ENCODE results near the gene DOK3.

Gene DOK3

GRCh38 chr5:177469750-177470525 is 39.7 kb downstream of the DOK3 start:
- no peak for TF ChIP-seq CTCF (conservative IDR thresholded peaks at IDR 0.05; ENCODE audit: low read depth, low read length)
- H3K4me3 ChIP-seq (ENCODE audit: low read length): no peak overlapping the region
- DNase-seq (ENCODE audit: low read depth): no peak

GRCh38 chr5:177468685-177469628 is 40.7 kb downstream of the DOK3 start:
- TF ChIP-seq CTCF (conservative IDR thresholded peaks at IDR 0.05; ENCODE audit: low read depth, low read length): no peak
- DNase-seq (ENCODE audit: low read depth): no peak
- H3K4me3 ChIP-seq (ENCODE audit: low read length): no peak overlapping the region

GRCh38 chr5:177468329-177468684 is 41.3 kb downstream of the DOK3 start:
- H3K4me3 ChIP-seq (ENCODE audit: low read length): no peak overlapping the region
- TF ChIP-seq CTCF (conservative IDR thresholded peaks at IDR 0.05; ENCODE audit: low read depth, low read length): no peak
- no peak for DNase-seq (ENCODE audit: low read depth)

- DNase-seq (ENCODE audit: low read depth): no peak
- TF ChIP-seq CTCF (conservative IDR thresholded peaks at IDR 0.05; ENCODE audit: low read depth, low read length): no peak
- H3K4me3 ChIP-seq (ENCODE audit: low read length): no peak overlapping the region
Measured at GRCh38 chr5:177467436-177467835, 42.2 kb downstream of the DOK3 start.

GRCh38 chr5:177466861-177467260 is 42.8 kb downstream of the DOK3 start:
- TF ChIP-seq CTCF (conservative IDR thresholded peaks at IDR 0.05; ENCODE audit: low read depth, low read length): no peak
- no peak overlapping the region for H3K4me3 ChIP-seq (ENCODE audit: low read length)
- no peak for DNase-seq (ENCODE audit: low read depth)

GRCh38 chr5:177465044-177465443 is 44.6 kb downstream of the DOK3 start:
- TF ChIP-seq CTCF (conservative IDR thresholded peaks at IDR 0.05; ENCODE audit: low read depth, low read length): no peak
- H3K4me3 ChIP-seq (ENCODE audit: low read length): no peak overlapping the region
- DNase-seq (ENCODE audit: low read depth): no peak
